Activated naive CD4-positive, alpha-beta T cell treated with anti-CD3 and anti-CD28 coated beads for 36 hours (primary cell): Measurements from ENCODE around the gene ETF1. TPM values are rescaled to one million over a fixed set of nuclear protein-coding genes. Genes with fewer than 3 reads are reported as not detected.

Experiments used
- CTCF ChIA-PET: fragments of 350-600 bp; sonication (Branson Sonifier 250); formaldehyde crosslinking; loops from one replicate; lab custom pipeline; 2021; ENCODE audit warnings: antibody characterized with exemption; lab: Charles Lee
- DNase-seq: peaks from one replicate; pipeline ENCODE4 v3.0.0-alpha.2; 2020
- H3K27ac Mint-ChIP-seq: one replicate; pipeline ENCODE4 v1.8.0; 2021; ENCODE audit warnings: mild to moderate bottlenecking, mixed read lengths
- H3K27me3 Mint-ChIP-seq: one replicate; pipeline ENCODE4 v1.8.0; 2021; ENCODE audit warnings: low read depth, mixed read lengths
- H3K36me3 Mint-ChIP-seq: one replicate; pipeline ENCODE4 v1.8.0; 2021; ENCODE audit warnings: low read depth, mixed read lengths
- H3K4me1 Mint-ChIP-seq: one replicate; pipeline ENCODE4 v1.8.0; 2021; ENCODE audit warnings: low read depth, mixed read lengths
- H3K4me3 Mint-ChIP-seq: one replicate; pipeline ENCODE4 v1.8.0; 2021; ENCODE audit warnings: mild to moderate bottlenecking, moderate library complexity, mixed read lengths
- H3K9me3 Mint-ChIP-seq: one replicate; pipeline ENCODE4 v1.8.0; 2021; ENCODE audit warnings: mixed read lengths
- intact Hi-C: fragments of 100-400 bp; cut with micrococcal nuclease; formaldehyde crosslinking; loops from one replicate; pipeline ENCODE4 v1.15.1; 2023
- total RNA-seq, 2 experiments: library from RNA; stranded (reverse); gene quantifications; one replicate each; pipeline ENCODE4 v1.2.3, GENCODE V29; 2021

Gene ETF1
- total RNA-seq, 2 experiments from 2014 or later: 99.8 to 107 TPM

GRCh38 chr5:138559937-138560336, 16.9 kb upstream of the ETF1 start:
- H3K4me3 Mint-ChIP-seq: no peak overlapping the region
- no peaks in the 10 kb centered on the region for H3K27me3 Mint-ChIP-seq
- peaks cover 68% of the 10 kb centered on the region for H3K36me3 Mint-ChIP-seq
- intact Hi-C loops: no loop called here
- CTCF ChIA-PET: interaction anchor here (0.6 to 1.4 kb wide), 2 partner anchors 12 to 14 kb away, joined by 3 to 4 read pairs; no protein-coding TSS in a partner anchor
- H3K27ac Mint-ChIP-seq: peak overlapping the region; percentile 8
- H3K9me3 Mint-ChIP-seq: no peaks in the 10 kb centered on the region
- DNase-seq: no peak
- H3K4me1 Mint-ChIP-seq: peaks cover 24% of the 10 kb centered on the region

DNA sequence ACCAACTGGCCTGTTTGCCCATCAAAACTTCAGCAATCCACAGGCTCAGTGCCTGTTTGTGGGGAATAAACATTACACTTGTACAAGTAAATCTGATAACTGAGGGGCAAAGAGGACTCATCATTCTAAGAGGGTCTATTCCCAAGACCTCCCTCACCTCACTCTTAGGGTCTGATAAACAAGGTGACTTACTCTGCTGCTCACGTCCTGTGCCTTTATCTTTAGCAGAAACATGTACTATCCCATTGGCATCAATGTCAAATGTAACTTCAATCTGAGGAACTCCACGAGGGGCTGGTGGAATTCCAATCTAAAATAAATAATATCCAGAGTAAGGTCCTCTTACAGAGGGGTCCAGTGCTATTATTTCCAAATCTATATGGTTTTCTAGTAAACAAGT, 14.6 kb upstream of the ETF1 start:
- no peak overlapping the region for H3K4me3 Mint-ChIP-seq
- peaks cover 71% of the 10 kb centered on the region for H3K36me3 Mint-ChIP-seq
- intact Hi-C loops: no loop called here
- CTCF ChIA-PET: no interaction called here
- peaks cover 12% of the 10 kb centered on the region for H3K4me1 Mint-ChIP-seq
- no peak overlapping the region for H3K27ac Mint-ChIP-seq
- no peaks in the 10 kb centered on the region for H3K9me3 Mint-ChIP-seq
- no peak for DNase-seq
- no peaks in the 10 kb centered on the region for H3K27me3 Mint-ChIP-seq

GRCh38 chr5:138554143-138554542, 11.1 kb upstream of the ETF1 start:
- Mint-ChIP-seq H3K27ac (no peak overlapping the region), H3K27me3 (no peaks in the 10 kb centered on the region), H3K9me3 (no peaks in the 10 kb centered on the region), H3K4me1 (peaks cover 6% of the 10 kb centered on the region), H3K4me3 (no peak overlapping the region), H3K36me3 (peaks cover 47% of the 10 kb centered on the region)
- CTCF ChIA-PET: no interaction called here
- DNase-seq: no peak
- intact Hi-C loops: no loop called here

- CTCF ChIA-PET: interaction anchor here (1.3 kb wide), 1 partner anchor 26 kb away, joined by 3 read pairs; no protein-coding TSS in a partner anchor
- no peaks in the 10 kb centered on the region for H3K27me3 Mint-ChIP-seq
- no peak overlapping the region for H3K4me3 Mint-ChIP-seq
- H3K9me3 Mint-ChIP-seq: no peaks in the 10 kb centered on the region
- H3K36me3 Mint-ChIP-seq: peaks cover 41% of the 10 kb centered on the region
- no peak overlapping the region for H3K27ac Mint-ChIP-seq
- DNase-seq: no peak
- H3K4me1 Mint-ChIP-seq: peaks cover 9% of the 10 kb centered on the region
- intact Hi-C loops: no loop called here
These were observed 10.5 kb upstream of the ETF1 start for GRCh38 chr5:138553437-138554095.

- Mint-ChIP-seq H3K27me3 (no peaks in the 10 kb centered on the region), H3K4me1 (peaks cover 17% of the 10 kb centered on the region), H3K4me3 (no peak overlapping the region), H3K36me3 (peaks cover 32% of the 10 kb centered on the region), H3K9me3 (no peaks in the 10 kb centered on the region), H3K27ac (no peak overlapping the region)
- CTCF ChIA-PET: interaction anchor here (1.3 to 1.7 kb wide), 2 partner anchors 27 to 49 kb away, joined by 3 to 7 read pairs; no protein-coding TSS in a partner anchor
- no peak for DNase-seq
- intact Hi-C loops: no loop called here
These were observed 9.6 kb upstream of the ETF1 start for GRCh38 chr5:138552657-138553056.

DNA sequence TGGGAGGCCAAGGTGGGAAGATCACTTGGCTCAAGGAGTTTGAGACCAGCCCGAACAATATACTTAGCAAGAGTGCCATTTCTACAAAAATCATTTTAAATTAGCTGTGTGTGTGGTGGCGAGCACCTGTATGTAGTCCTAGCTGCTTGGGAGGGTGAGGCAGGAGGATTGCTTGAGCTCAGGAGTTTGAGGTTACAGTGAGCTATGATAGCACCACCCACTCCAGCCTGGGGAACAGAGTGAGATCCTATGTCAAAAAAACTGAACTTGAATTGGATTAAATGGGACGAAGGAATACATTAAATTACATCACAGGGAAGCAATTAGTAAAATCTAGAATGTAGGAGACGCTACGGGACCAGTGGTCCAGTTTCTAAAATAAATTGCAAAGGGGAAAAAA, 6.4 kb upstream of the ETF1 start:
- Mint-ChIP-seq H3K36me3 (peaks cover 16% of the 10 kb centered on the region), H3K4me1 (peaks cover 44% of the 10 kb centered on the region), H3K27me3 (no peaks in the 10 kb centered on the region), H3K9me3 (no peaks in the 10 kb centered on the region), H3K27ac (no peak overlapping the region), H3K4me3 (no peak overlapping the region)
- intact Hi-C loops: no loop called here
- DNase-seq: no peak
- CTCF ChIA-PET: interaction anchor here (1.6 to 3.4 kb wide), 2 partner anchors 18 to 99 kb away, joined by 3 to 40 read pairs; no protein-coding TSS in a partner anchor

GRCh38 chr5:138545919-138546562, 3.0 kb upstream of the ETF1 start:
- DNase-seq: no peak
- Mint-ChIP-seq H3K27ac (no peak overlapping the region), H3K27me3 (no peaks in the 10 kb centered on the region), H3K4me3 (no peak overlapping the region), H3K4me1 (peaks cover 57% of the 10 kb centered on the region), H3K36me3 (peaks cover 17% of the 10 kb centered on the region), H3K9me3 (no peaks in the 10 kb centered on the region)
- CTCF ChIA-PET: interaction anchor here (0.7 to 3.4 kb wide), 4 partner anchors 10 to 95 kb away, joined by 3 to 40 read pairs (median 10); no protein-coding TSS in a partner anchor
- intact Hi-C loops: no loop called here

DNA sequence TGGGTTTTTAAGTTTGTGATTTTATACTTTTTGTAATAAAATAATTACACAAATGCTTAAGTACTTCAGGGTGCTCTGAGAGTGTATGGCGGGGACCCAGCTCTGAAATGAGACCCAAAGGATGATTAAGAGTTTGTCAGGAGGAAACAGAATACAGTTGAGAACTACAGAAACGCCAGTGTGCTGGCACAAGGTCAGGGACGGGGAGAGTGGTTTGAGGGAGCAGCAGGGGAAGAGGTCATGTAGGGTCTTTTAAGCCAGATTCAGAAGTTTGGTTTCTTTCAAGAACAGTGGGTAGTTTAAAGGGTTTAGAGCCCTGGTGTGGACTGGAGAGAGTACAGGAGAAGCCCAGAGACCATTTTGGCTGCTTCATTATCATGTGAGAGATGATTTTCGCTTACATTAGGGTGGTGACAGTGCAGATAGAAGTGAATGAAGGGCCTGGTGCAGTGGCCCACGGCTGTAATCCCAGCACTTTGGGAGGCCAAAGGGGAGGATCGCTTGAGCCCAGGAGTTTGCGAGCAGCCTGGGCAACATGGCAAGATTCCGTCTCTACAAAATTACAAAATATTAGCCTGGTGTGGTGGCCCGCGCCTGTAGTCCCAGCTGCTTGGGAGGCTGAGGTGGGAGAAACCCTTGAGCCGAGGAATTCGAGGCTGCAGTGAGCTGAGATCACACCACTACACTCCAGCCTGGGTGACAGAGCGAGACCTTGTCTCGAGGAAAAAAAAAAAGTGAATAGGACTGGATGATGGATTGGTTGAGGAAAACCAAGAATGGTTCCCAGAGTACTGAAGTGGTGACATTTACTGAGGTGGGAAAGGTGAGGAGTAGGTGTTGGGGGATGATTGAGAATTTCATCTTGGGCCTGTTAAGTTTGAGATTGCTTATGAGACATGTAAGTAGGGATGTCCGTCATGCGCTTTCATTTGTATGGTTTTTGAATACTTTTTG, 1.4 kb upstream of the ETF1 start:
- intact Hi-C loops: no loop called here
- Mint-ChIP-seq H3K4me3 (peak overlapping the region; percentile 100), H3K9me3 (no peaks in the 10 kb centered on the region), H3K4me1 (peaks cover 70% of the 10 kb centered on the region), H3K36me3 (peaks cover 18% of the 10 kb centered on the region), H3K27me3 (no peaks in the 10 kb centered on the region), H3K27ac (peak overlapping the region; percentile 100)
- DNase-seq: peak; percentile 27
- CTCF ChIA-PET: interaction anchor here (1.3 to 2.4 kb wide), 3 partner anchors 79 to 192 kb away, joined by 5 to 11 read pairs (median 8); partner anchors contain the start of genes EGR1 and KDM3B

DNA sequence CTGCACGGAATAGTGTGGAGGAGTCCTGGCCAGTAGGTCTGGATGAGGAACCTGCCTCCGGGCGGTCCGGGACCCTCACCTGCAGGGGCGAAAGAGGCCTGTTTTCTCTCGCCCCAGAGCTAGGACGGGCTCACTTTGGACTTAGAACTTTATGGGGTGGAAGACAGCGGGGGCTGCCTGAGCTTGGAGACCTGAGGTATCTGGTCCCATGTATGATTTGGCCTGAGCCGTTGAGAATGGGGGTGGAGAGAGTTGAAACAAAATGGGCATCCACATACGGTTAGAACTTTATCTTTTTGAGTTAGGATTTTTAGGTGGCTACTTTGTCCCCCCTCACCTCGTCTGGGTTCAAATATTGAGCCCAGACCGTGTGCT, 681 bp upstream of the ETF1 start:
- DNase-seq: no peak
- peaks cover 18% of the 10 kb centered on the region for H3K36me3 Mint-ChIP-seq
- CTCF ChIA-PET: interaction anchor here (1.3 to 2.4 kb wide), 3 partner anchors 79 to 191 kb away, joined by 5 to 11 read pairs (median 8); partner anchors contain the start of genes EGR1 and KDM3B
- H3K4me1 Mint-ChIP-seq: peaks cover 74% of the 10 kb centered on the region
- H3K4me3 Mint-ChIP-seq: peak overlapping the region; percentile 100
- no peaks in the 10 kb centered on the region for H3K27me3 Mint-ChIP-seq
- H3K27ac Mint-ChIP-seq: peak overlapping the region; percentile 100
- no peaks in the 10 kb centered on the region for H3K9me3 Mint-ChIP-seq
- intact Hi-C loops: loop anchor here (1.0 to 2.0 kb wide), 10 partner anchors 32 to 861 kb away; partner anchors contain the start of genes BRD8, CDC23, FAM53C and HNRNPA0

GRCh38 chr5:138542180-138542955, 668 bp downstream of the ETF1 start:
- DNase-seq: peak; percentile 11
- CTCF ChIA-PET: interaction anchor here (0.5 to 2.4 kb wide), 5 partner anchors 50 to 190 kb away, joined by 3 to 11 read pairs (median 5); partner anchors contain the start of genes EGR1 and KDM3B
- Mint-ChIP-seq H3K27ac (peak overlapping the region; percentile 100), H3K9me3 (no peaks in the 10 kb centered on the region), H3K4me1 (peaks cover 67% of the 10 kb centered on the region), H3K36me3 (peaks cover 20% of the 10 kb centered on the region), H3K4me3 (peak overlapping the region; percentile 100), H3K27me3 (no peaks in the 10 kb centered on the region)
- intact Hi-C loops: loop anchor here (2.0 kb wide), 1 partner anchor 50 kb away; no protein-coding TSS in a partner anchor
